Muscle of back (tissue), 10 donors: Measurements from ENCODE around the gene PRPF38B. TPM values are rescaled to one million over a fixed set of nuclear protein-coding genes. Genes with fewer than 3 reads are reported as not detected.

Experiments used
- polyA plus RNA-seq, 10 donors: library from polyadenylated mRNA; unstranded; fragments of 120-200 nt; gene quantifications; one replicate each; pipeline ENCODE4 v1.2.1, GENCODE V29; 2013; ENCODE audit not compliant: insufficient read length in 10 of 10

The PRPF38B gene
- polyA plus RNA-seq, 10 donors = 35.1 to 54.2 (median 42.8) TPM

Other genes with a start within 250 kb of the PRPF38B start
- not detected for gene NBPF6, start 242.0 kb upstream of the PRPF38B start, polyA plus RNA-seq
- 10 to 100 TPM; 13.1 to 16.8 (median 14.5) TPM for gene EEIG2, start 132.2 kb upstream of the PRPF38B start, polyA plus RNA-seq
- 10 to 100 TPM; 17.1 to 24.1 (median 19.9) TPM for gene HENMT1, start 31.2 kb upstream of the PRPF38B start, polyA plus RNA-seq
- not detected for gene FNDC7, start 20.6 kb downstream of the PRPF38B start, polyA plus RNA-seq
- 10 to 100 TPM; 21.5 to 44.2 (median 29.6) TPM for gene STXBP3, start 54.4 kb downstream of the PRPF38B start, polyA plus RNA-seq
- gene AKNAD1, start 164.8 kb downstream of the PRPF38B start, polyA plus RNA-seq = 1 to 10 TPM in 9 of 10 donors, under 1 TPM in 1; 0.82 to 3.3 (median 1.7) TPM
- gene GPSM2, start 184.7 kb downstream of the PRPF38B start, polyA plus RNA-seq = 10 to 100 TPM; 31.3 to 49.4 (median 40.6) TPM